HCT116 (cell line): Measurements from ENCODE around the gene CHST11.

ENCODE experiments used
- EGR1 ChIP-seq: IDR thresholded peaks from 2 replicates; pipeline ENCODE4 v1.6.1; 2012; ENCODE audit warnings: low read depth
- POLR2A ChIP-seq: IDR thresholded peaks from 2 replicates; pipeline ENCODE4 v1.7.0; 2011; ENCODE audit warnings: borderline replicate concordance; ENCODE audit not compliant: insufficient read depth, insufficient read length; ENCODE audit errors: extremely low read depth
- SIN3A ChIP-seq: IDR thresholded peaks from 2 replicates; pipeline ENCODE4 v1.6.1; 2012; ENCODE audit warnings: low read depth
- TF ChIP-seq, protein P1 (sequence below), 3 experiments: fragments of 200-600 bp in 1 of 3; sonication (generic) in 1 of 3; IDR thresholded peaks in 2 of 3; conservative IDR thresholded peaks in 1 of 3; 2 replicates each; pipeline ENCODE4 v1.5.1; 2012 to 2017; ENCODE audit warnings: low read depth in 2 of 3, low read length in 2 of 3, antibody characterized with exemption in 1 of 3, borderline replicate concordance in 1 of 3, control low read depth in 1 of 3, mild to moderate bottlenecking in 1 of 3, mixed read lengths in 1 of 3, mixed run types in 1 of 3, moderate library complexity in 1 of 3; ENCODE audit not compliant: insufficient read depth in 1 of 3
- TF ChIP-seq, protein P2 (sequence below): IDR thresholded peaks from 2 replicates; pipeline ENCODE4 v1.6.1; 2012; ENCODE audit warnings: low read depth

DNA sequence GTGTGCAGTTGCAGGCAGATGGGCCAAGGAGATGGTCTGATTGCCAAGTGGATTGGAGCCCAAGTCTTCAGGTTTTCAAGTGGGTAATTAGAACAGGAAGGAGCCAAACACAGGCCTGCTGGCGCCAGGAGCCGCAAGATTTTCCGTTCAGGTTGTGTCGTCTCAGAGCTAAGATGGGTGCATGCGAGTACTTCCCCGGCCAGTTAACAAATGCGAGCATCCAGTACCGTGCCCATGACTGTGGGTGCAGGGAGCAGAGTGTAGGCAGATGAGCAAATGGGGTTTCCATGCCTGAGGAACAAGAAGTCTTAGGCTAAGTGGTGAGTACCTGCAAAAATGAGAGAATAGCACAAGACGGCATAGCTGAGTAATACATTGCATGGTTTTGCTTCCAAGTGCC is 90.5 kb downstream of the CHST11 start:
- TF ChIP-seq, protein P1, sequence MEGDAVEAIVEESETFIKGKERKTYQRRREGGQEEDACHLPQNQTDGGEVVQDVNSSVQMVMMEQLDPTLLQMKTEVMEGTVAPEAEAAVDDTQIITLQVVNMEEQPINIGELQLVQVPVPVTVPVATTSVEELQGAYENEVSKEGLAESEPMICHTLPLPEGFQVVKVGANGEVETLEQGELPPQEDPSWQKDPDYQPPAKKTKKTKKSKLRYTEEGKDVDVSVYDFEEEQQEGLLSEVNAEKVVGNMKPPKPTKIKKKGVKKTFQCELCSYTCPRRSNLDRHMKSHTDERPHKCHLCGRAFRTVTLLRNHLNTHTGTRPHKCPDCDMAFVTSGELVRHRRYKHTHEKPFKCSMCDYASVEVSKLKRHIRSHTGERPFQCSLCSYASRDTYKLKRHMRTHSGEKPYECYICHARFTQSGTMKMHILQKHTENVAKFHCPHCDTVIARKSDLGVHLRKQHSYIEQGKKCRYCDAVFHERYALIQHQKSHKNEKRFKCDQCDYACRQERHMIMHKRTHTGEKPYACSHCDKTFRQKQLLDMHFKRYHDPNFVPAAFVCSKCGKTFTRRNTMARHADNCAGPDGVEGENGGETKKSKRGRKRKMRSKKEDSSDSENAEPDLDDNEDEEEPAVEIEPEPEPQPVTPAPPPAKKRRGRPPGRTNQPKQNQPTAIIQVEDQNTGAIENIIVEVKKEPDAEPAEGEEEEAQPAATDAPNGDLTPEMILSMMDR (IDR thresholded peaks at IDR 0.05 in 2 of 3, conservative IDR thresholded peaks at IDR 0.05 in 1 of 3; ENCODE audit: borderline replicate concordance in 1 of 3, insufficient read depth in 1 of 3, low read depth in 2 of 3, low read length in 2 of 3), result no peak
- TF ChIP-seq POLR2A, result no peak
- TF ChIP-seq, protein P2, sequence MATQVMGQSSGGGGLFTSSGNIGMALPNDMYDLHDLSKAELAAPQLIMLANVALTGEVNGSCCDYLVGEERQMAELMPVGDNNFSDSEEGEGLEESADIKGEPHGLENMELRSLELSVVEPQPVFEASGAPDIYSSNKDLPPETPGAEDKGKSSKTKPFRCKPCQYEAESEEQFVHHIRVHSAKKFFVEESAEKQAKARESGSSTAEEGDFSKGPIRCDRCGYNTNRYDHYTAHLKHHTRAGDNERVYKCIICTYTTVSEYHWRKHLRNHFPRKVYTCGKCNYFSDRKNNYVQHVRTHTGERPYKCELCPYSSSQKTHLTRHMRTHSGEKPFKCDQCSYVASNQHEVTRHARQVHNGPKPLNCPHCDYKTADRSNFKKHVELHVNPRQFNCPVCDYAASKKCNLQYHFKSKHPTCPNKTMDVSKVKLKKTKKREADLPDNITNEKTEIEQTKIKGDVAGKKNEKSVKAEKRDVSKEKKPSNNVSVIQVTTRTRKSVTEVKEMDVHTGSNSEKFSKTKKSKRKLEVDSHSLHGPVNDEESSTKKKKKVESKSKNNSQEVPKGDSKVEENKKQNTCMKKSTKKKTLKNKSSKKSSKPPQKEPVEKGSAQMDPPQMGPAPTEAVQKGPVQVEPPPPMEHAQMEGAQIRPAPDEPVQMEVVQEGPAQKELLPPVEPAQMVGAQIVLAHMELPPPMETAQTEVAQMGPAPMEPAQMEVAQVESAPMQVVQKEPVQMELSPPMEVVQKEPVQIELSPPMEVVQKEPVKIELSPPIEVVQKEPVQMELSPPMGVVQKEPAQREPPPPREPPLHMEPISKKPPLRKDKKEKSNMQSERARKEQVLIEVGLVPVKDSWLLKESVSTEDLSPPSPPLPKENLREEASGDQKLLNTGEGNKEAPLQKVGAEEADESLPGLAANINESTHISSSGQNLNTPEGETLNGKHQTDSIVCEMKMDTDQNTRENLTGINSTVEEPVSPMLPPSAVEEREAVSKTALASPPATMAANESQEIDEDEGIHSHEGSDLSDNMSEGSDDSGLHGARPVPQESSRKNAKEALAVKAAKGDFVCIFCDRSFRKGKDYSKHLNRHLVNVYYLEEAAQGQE, result no peak
- TF ChIP-seq SIN3A, result no peak
- no peak for TF ChIP-seq EGR1
